HepG2 (cell line): ENCODE measurements around the gene WWTR1. TPM values are rescaled to one million over a fixed set of nuclear protein-coding genes. Genes with fewer than 3 reads are reported as not detected.

Experiments used
- CCAR2 ChIP-seq: fragments of 200-400 bp; formaldehyde crosslinking; optimal IDR thresholded peaks from 2 replicates; pipeline ENCODE3; 2018; ENCODE audit warnings: low read depth, mild to moderate bottlenecking, low read length, moderate library complexity
- FOXK1 ChIP-seq: sonication (generic); formaldehyde crosslinking; IDR thresholded peaks from 2 replicates; pipeline ENCODE4 v1.4.0; 2020; ENCODE audit warnings: low read depth, missing genetic modification reagents, borderline replicate concordance
- NKX3-1 ChIP-seq: sonication (generic); formaldehyde crosslinking; IDR thresholded peaks from 2 replicates; pipeline ENCODE4 v1.5.0; 2020; ENCODE audit warnings: missing genetic modification reagents
- STAT6 ChIP-seq: sonication (generic); formaldehyde crosslinking; IDR thresholded peaks from 2 replicates; pipeline ENCODE4 v1.4.0; 2020; ENCODE audit warnings: missing genetic modification reagents, mild to moderate bottlenecking, borderline replicate concordance
- ZNF607 ChIP-seq: sonication (generic); formaldehyde crosslinking; IDR thresholded peaks from 2 replicates; pipeline ENCODE4 v1.5.1; 2020; ENCODE audit warnings: missing genetic modification reagents, mild to moderate bottlenecking, borderline replicate concordance
- polyA plus RNA-seq, 8 experiments: library from polyadenylated mRNA; depleted of rRNA in 3 of 8; stranded (reverse) in 7 of 8; unstranded in 1 of 8; fragments of >200 nt; fragmentation: Illumina TruSeq in 4 of 8; extraction: Trizol in 4 of 8; gene quantifications; 2 replicates each; pipeline versions ENCODE4 v1.2.1 to v1.2.3, GENCODE V29; 2011 to 2016; ENCODE audit warnings: low read depth in 4 of 8, missing spikeins in 1 of 8, mixed read lengths in 1 of 8; ENCODE audit not compliant: insufficient read depth in 1 of 8
- total RNA-seq, 5 experiments: library from RNA; depleted of rRNA; stranded (reverse); fragments of >200 nt; fragmentation: Illumina TruSeq; extraction: Trizol; gene quantifications; 2 replicates each; pipeline ENCODE4 v1.2.3, GENCODE V29; 2016; ENCODE audit warnings: low read depth in 1 of 5
- TF ChIP-seq, protein P1 (sequence below): sonication (generic); formaldehyde crosslinking; conservative IDR thresholded peaks from 2 replicates; pipeline ENCODE4 v1.4.0; 2020; ENCODE audit warnings: mild to moderate bottlenecking, missing genetic modification reagents, moderate library complexity
- TF ChIP-seq, protein P2 (sequence below), 2 experiments: sonication (generic) in 1 of 2; formaldehyde crosslinking in 1 of 2; IDR thresholded peaks; 2 replicates each; pipeline versions ENCODE4 v1.4.0 to v1.6.1; 2018 to 2020; ENCODE audit warnings: missing genetic modification reagents in 2 of 2, borderline replicate concordance in 1 of 2, low read depth in 1 of 2, mild to moderate bottlenecking in 1 of 2, missing biosample characterization in 1 of 2

The WWTR1 gene
- total and polyA plus RNA-seq, 2 of the 13 experiments (the other 11 are each of a cell fraction or from before 2014, with no cell fraction given): 19.7 to 139 TPM

DNA sequence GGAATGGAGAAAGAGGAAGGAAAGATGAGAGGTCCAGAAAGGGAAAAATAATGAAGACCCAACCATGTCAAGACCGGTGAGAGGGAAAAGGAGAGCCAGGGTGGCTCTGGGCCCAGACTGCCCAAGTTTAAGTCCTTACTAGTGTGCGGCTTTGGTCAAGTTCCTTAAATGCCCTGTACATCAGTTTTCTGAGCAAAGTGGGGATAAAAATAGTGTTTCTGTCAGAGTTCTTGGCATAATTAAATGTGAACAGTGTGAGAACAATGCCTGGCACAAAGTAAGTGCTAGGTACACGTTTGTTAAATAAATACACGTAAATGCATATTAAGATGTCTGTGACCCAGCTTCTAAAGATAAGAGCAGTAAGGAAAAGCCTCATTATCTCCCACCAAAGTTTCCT, 23.8 kb downstream of the WWTR1 start (continued):
- TF ChIP-seq STAT6 (CRISPR knock-in tag): no peak
- TF ChIP-seq, protein P1, sequence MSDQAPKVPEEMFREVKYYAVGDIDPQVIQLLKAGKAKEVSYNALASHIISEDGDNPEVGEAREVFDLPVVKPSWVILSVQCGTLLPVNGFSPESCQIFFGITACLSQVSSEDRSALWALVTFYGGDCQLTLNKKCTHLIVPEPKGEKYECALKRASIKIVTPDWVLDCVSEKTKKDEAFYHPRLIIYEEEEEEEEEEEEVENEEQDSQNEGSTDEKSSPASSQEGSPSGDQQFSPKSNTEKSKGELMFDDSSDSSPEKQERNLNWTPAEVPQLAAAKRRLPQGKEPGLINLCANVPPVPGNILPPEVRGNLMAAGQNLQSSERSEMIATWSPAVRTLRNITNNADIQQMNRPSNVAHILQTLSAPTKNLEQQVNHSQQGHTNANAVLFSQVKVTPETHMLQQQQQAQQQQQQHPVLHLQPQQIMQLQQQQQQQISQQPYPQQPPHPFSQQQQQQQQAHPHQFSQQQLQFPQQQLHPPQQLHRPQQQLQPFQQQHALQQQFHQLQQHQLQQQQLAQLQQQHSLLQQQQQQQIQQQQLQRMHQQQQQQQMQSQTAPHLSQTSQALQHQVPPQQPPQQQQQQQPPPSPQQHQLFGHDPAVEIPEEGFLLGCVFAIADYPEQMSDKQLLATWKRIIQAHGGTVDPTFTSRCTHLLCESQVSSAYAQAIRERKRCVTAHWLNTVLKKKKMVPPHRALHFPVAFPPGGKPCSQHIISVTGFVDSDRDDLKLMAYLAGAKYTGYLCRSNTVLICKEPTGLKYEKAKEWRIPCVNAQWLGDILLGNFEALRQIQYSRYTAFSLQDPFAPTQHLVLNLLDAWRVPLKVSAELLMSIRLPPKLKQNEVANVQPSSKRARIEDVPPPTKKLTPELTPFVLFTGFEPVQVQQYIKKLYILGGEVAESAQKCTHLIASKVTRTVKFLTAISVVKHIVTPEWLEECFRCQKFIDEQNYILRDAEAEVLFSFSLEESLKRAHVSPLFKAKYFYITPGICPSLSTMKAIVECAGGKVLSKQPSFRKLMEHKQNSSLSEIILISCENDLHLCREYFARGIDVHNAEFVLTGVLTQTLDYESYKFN: no peak
- TF ChIP-seq, protein P2, sequence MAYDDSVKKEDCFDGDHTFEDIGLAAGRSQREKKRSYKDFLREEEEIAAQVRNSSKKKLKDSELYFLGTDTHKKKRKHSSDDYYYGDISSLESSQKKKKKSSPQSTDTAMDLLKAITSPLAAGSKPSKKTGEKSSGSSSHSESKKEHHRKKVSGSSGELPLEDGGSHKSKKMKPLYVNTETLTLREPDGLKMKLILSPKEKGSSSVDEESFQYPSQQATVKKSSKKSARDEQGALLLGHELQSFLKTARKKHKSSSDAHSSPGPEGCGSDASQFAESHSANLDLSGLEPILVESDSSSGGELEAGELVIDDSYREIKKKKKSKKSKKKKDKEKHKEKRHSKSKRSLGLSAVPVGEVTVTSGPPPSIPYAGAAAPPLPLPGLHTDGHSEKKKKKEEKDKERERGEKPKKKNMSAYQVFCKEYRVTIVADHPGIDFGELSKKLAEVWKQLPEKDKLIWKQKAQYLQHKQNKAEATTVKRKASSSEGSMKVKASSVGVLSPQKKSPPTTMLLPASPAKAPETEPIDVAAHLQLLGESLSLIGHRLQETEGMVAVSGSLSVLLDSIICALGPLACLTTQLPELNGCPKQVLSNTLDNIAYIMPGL (CRISPR knock-in tag; IDR thresholded peaks at IDR 0.05; ENCODE audit: borderline replicate concordance in 1 of 2, low read depth in 1 of 2): no peak
- TF ChIP-seq FOXK1 (CRISPR knock-in tag): no peak
- TF ChIP-seq ZNF607 (CRISPR knock-in tag): no peak
- TF ChIP-seq CCAR2: no peak
- TF ChIP-seq NKX3-1 (CRISPR knock-in tag): no peak
- TF ChIP-seq, all 625 proteins: peak for 0
